HG03520 (cell line): ENCODE measurements around the gene NPHP4.

Experiments
- ATAC-seq: cut with Tn5 transposase; IDR thresholded peaks from one replicate; pipeline ENCODE4 v1.9.1; 2021; ENCODE audit warnings: mild to moderate bottlenecking, moderate library complexity; ENCODE audit not compliant: unreplicated experiment

The NPHP4 gene

GRCh38 chr1:5974631-5975030, 17.6 kb downstream of the NPHP4 start:
- no peak for ATAC-seq

- no peak for ATAC-seq
Measured at GRCh38 chr1:5973771-5974170, 18.5 kb downstream of the NPHP4 start.

- no peak for ATAC-seq
Measured at GRCh38 chr1:5972198-5972520, 20.1 kb downstream of the NPHP4 start.

GRCh38 chr1:5971471-5972197, 20.6 kb downstream of the NPHP4 start:
- no peak for ATAC-seq

- ATAC-seq = no peak
Measured at GRCh38 chr1:5970610-5971273, 21.5 kb downstream of the NPHP4 start.

GRCh38 chr1:5969168-5969567, 23.1 kb downstream of the NPHP4 start:
- ATAC-seq = no peak

GRCh38 chr1:5968161-5968736, 24.0 kb downstream of the NPHP4 start:
- no peak for ATAC-seq

- ATAC-seq = no peak
Measured at GRCh38 chr1:5967351-5968160, 24.7 kb downstream of the NPHP4 start.

GRCh38 chr1:5966543-5967205, 25.6 kb downstream of the NPHP4 start:
- no peak for ATAC-seq

GRCh38 chr1:5965586-5966131, 26.6 kb downstream of the NPHP4 start:
- no peak for ATAC-seq

GRCh38 chr1:5962265-5963105, 29.7 kb downstream of the NPHP4 start:
- no peak for ATAC-seq

GRCh38 chr1:5961601-5962000, 30.6 kb downstream of the NPHP4 start:
- no peak for ATAC-seq

GRCh38 chr1:5960336-5960735, 31.9 kb downstream of the NPHP4 start:
- ATAC-seq = no peak

GRCh38 chr1:5959667-5960230, 32.5 kb downstream of the NPHP4 start:
- no peak for ATAC-seq

- no peak for ATAC-seq
Measured at GRCh38 chr1:5959087-5959486, 33.1 kb downstream of the NPHP4 start.

GRCh38 chr1:5956022-5956830, 36.0 kb downstream of the NPHP4 start:
- no peak for ATAC-seq

- ATAC-seq = no peak
Measured at GRCh38 chr1:5955479-5955977, 36.7 kb downstream of the NPHP4 start.

GRCh38 chr1:5954964-5955363, 37.3 kb downstream of the NPHP4 start:
- ATAC-seq = no peak

GRCh38 chr1:5953386-5953785, 38.8 kb downstream of the NPHP4 start:
- ATAC-seq = no peak
